CD4-positive, alpha-beta memory T cell (primary cell): ENCODE measurements around the gene AMN. TPM values are rescaled to one million over a fixed set of nuclear protein-coding genes. Genes with fewer than 3 reads are reported as not detected.
A peak's percentile ranks its signal among the peaks of the same experiment; 100 is the strongest.

Experiments
- CTCF ChIA-PET: fragments of 350-600 bp; sonication (Branson Sonifier 250); formaldehyde crosslinking; loops from one replicate; lab custom pipeline; 2021; ENCODE audit warnings: inconsistent platforms; ENCODE audit not compliant: partially characterized antibody; lab: Charles Lee
- POLR2A ChIA-PET: fragments of 350-600 bp; sonication (Branson Sonifier 250); formaldehyde crosslinking; loops from one replicate; lab custom pipeline; 2021; ENCODE audit not compliant: partially characterized antibody; lab: Charles Lee
- DNase-seq, 5 donors: peaks; one replicate each; pipeline versions ENCODE4 v3.0.0 to v3.0.0-alpha.2; 2020 to 2022; ENCODE audit warnings: mixed read lengths in 1 of 5
- H3K27ac ChIP-seq: one replicate; pipeline ENCODE4 v1.7.0; 2013; ENCODE audit warnings: low read depth, low read length
- H3K27me3 ChIP-seq: 2 replicates; pipeline ENCODE4 v1.7.0; 2013; ENCODE audit warnings: mild to moderate bottlenecking, low read length, moderate library complexity; ENCODE audit not compliant: insufficient read depth
- H3K36me3 ChIP-seq: 2 replicates; pipeline ENCODE4 v1.7.0; 2013; ENCODE audit warnings: mild to moderate bottlenecking, low read length, moderate library complexity; ENCODE audit not compliant: insufficient read depth
- H3K4me1 ChIP-seq: 2 replicates; pipeline ENCODE4 v1.7.0; 2013; ENCODE audit warnings: mild to moderate bottlenecking, low read length, moderate library complexity; ENCODE audit not compliant: insufficient read depth
- H3K4me3 ChIP-seq, 2 donors: one replicate each; pipeline ENCODE4 v1.7.0; 2013; ENCODE audit warnings: low read length in 2 of 2, mild to moderate bottlenecking in 1 of 2
- H3K9me3 ChIP-seq, 2 donors: one replicate each; pipeline ENCODE4 v1.7.0; 2013; ENCODE audit warnings: low read length in 2 of 2, control low read depth in 1 of 2; ENCODE audit not compliant: control insufficient read depth in 1 of 2
- H3K27ac Mint-ChIP-seq, 7 donors: one replicate each; pipeline ENCODE4 v1.8.0; 2020 to 2021; ENCODE audit warnings: mixed read lengths in 7 of 7, mild to moderate bottlenecking in 6 of 7, inconsistent platforms in 3 of 7, moderate library complexity in 3 of 7
- H3K27me3 Mint-ChIP-seq, 2 donors: one replicate each; pipeline ENCODE4 v1.8.0; 2020 to 2021; ENCODE audit warnings: mixed read lengths in 2 of 2
- H3K36me3 Mint-ChIP-seq, 2 donors: one replicate each; pipeline ENCODE4 v1.8.0; 2020 to 2021; ENCODE audit warnings: mixed read lengths in 2 of 2, inconsistent platforms in 1 of 2, mild to moderate bottlenecking in 1 of 2
- H3K4me1 Mint-ChIP-seq, 4 donors: one replicate each; pipeline ENCODE4 v1.8.0; 2020 to 2021; ENCODE audit warnings: mixed read lengths in 4 of 4, mild to moderate bottlenecking in 1 of 4
- H3K4me3 Mint-ChIP-seq, 8 donors: one replicate each; pipeline ENCODE4 v1.8.0; 2020 to 2021; ENCODE audit warnings: mixed read lengths in 8 of 8, mild to moderate bottlenecking in 7 of 8, moderate library complexity in 6 of 8, inconsistent platforms in 3 of 8
- H3K9me3 Mint-ChIP-seq, 8 donors: one replicate each; pipeline ENCODE4 v1.8.0; 2020 to 2021; ENCODE audit warnings: mixed read lengths in 8 of 8, mild to moderate bottlenecking in 5 of 8, inconsistent platforms in 3 of 8, moderate library complexity in 1 of 8
- intact Hi-C: fragments of 100-400 bp; cut with micrococcal nuclease; formaldehyde crosslinking; loops from one replicate; pipeline ENCODE4 v1.15.1; 2023
- polyA plus RNA-seq, 2 donors: library from polyadenylated mRNA; unstranded; fragments of 300-500 nt; fragmentation: Illumina TruSeq; gene quantifications; one replicate each; pipeline ENCODE4 v1.2.3, GENCODE V29; 2021
- total RNA-seq, 2 experiments: library from RNA; stranded (reverse); gene quantifications; one replicate each; pipeline ENCODE4 v1.2.3, GENCODE V29; 2021

AMN gene
- total and polyA plus RNA-seq, 4 experiments from 2014 or later, result 0.77 to 7.1 (median 3.6) TPM

GRCh38 chr14:102928412-102929240 is 6.2 kb downstream of the AMN start:
- Mint-ChIP-seq H3K36me3 (no peaks in the 10 kb centered on the region), H3K27ac (peak overlapping the region in 5 of 7 donors; percentile 13 to 88 (median 42)), H3K27me3 (peaks cover 7 to 10% of the 10 kb centered on the region in 2 donors), H3K4me3 (peak overlapping the region; percentile 75 to 85 (median 82)), H3K4me1 (peaks cover 3 to 27% (median 13%) of the 10 kb centered on the region in 4 donors), H3K9me3 (no peaks in the 10 kb centered on the region)
- POLR2A ChIA-PET, result no interaction called here
- CTCF ChIA-PET, result no interaction called here
- Histone ChIP-seq H3K9me3 (no peaks in the 10 kb centered on the region), H3K36me3 (no peaks in the 10 kb centered on the region), H3K4me1 (peaks cover 27% of the 10 kb centered on the region), H3K27me3 (peaks cover 15% of the 10 kb centered on the region), H3K4me3 (peak overlapping the region in 1 of 2 donors; percentile 54), H3K27ac (peak overlapping the region; percentile 18)
- intact Hi-C loops, result no loop called here
- DNase-seq, result peak; percentile 70 to 83 (median 76)

GRCh38 chr14:102929241-102930137 is 7.0 kb downstream of the AMN start:
- no peak for DNase-seq
- H3K27me3 Mint-ChIP-seq, result peaks cover 7 to 10% of the 10 kb centered on the region in 2 donors
- peak overlapping the region in 6 of 8 donors; percentile 9 to 76 (median 34) for H3K4me3 Mint-ChIP-seq
- peak overlapping the region in 1 of 2 donors; percentile 54 for H3K4me3 ChIP-seq
- H3K27me3 ChIP-seq, result peaks cover 10% of the 10 kb centered on the region
- H3K9me3 ChIP-seq, result no peaks in the 10 kb centered on the region
- peaks cover 3 to 20% (median 9%) of the 10 kb centered on the region in 4 donors for H3K4me1 Mint-ChIP-seq
- H3K27ac ChIP-seq, result no peak overlapping the region
- H3K27ac Mint-ChIP-seq, result no peak overlapping the region
- peaks cover 18% of the 10 kb centered on the region for H3K4me1 ChIP-seq
- H3K9me3 Mint-ChIP-seq, result no peaks in the 10 kb centered on the region
- intact Hi-C loops, result no loop called here
- H3K36me3 ChIP-seq, result no peaks in the 10 kb centered on the region
- ChIA-PET POLR2A (interaction anchor here (1.3 kb wide), 1 partner anchor 20 kb away, joined by 4 read pairs; no protein-coding TSS in a partner anchor), CTCF (no interaction called here)
- no peaks in the 10 kb centered on the region for H3K36me3 Mint-ChIP-seq

- peaks cover 3 to 20% (median 8%) of the 10 kb centered on the region in 4 donors for H3K4me1 Mint-ChIP-seq
- Histone ChIP-seq H3K36me3 (no peaks in the 10 kb centered on the region), H3K27me3 (peaks cover 10% of the 10 kb centered on the region), H3K27ac (no peak overlapping the region), H3K9me3 (no peaks in the 10 kb centered on the region), H3K4me1 (peaks cover 15% of the 10 kb centered on the region), H3K4me3 (no peak overlapping the region)
- no peak overlapping the region for H3K27ac Mint-ChIP-seq
- no peaks in the 10 kb centered on the region for H3K36me3 Mint-ChIP-seq
- DNase-seq, result no peak
- H3K4me3 Mint-ChIP-seq, result no peak overlapping the region
- H3K9me3 Mint-ChIP-seq, result no peaks in the 10 kb centered on the region
- intact Hi-C loops, result no loop called here
- ChIA-PET CTCF (no interaction called here), POLR2A (interaction anchor here (1.3 kb wide), 1 partner anchor 19 kb away, joined by 4 read pairs; no protein-coding TSS in a partner anchor)
- peaks cover 7 to 10% of the 10 kb centered on the region in 2 donors for H3K27me3 Mint-ChIP-seq
These were observed 7.8 kb downstream of the AMN start for GRCh38 chr14:102930138-102930752.

- Histone ChIP-seq H3K4me3 (no peak overlapping the region), H3K9me3 (no peaks in the 10 kb centered on the region), H3K27me3 (peaks cover 10% of the 10 kb centered on the region), H3K36me3 (no peaks in the 10 kb centered on the region), H3K27ac (no peak overlapping the region), H3K4me1 (peaks cover 15% of the 10 kb centered on the region)
- Mint-ChIP-seq H3K36me3 (no peaks in the 10 kb centered on the region), H3K4me1 (peaks cover 3 to 15% (median 5%) of the 10 kb centered on the region in 4 donors), H3K27ac (no peak overlapping the region), H3K9me3 (no peaks in the 10 kb centered on the region), H3K4me3 (peak overlapping the region in 3 of 8 donors; percentile 25 to 46 (median 32)), H3K27me3 (peaks cover 5 to 7% of the 10 kb centered on the region in 2 donors)
- DNase-seq, result no peak
- POLR2A ChIA-PET, result interaction anchor here (1.3 kb wide), 1 partner anchor 18 kb away, joined by 4 read pairs; no protein-coding TSS in a partner anchor
- intact Hi-C loops, result no loop called here
- CTCF ChIA-PET, result no interaction called here
These were observed 8.5 kb downstream of the AMN start for GRCh38 chr14:102930753-102931579.

GRCh38 chr14:102931580-102932285 is 9.3 kb downstream of the AMN start:
- DNase-seq, result no peak

More at GRCh38 chr14:102931580-102932285, 9.3 kb downstream of the AMN start:
- Mint-ChIP-seq H3K9me3 (no peaks in the 10 kb centered on the region), H3K4me3 (peak overlapping the region in 2 of 8 donors; percentile 32 to 46), H3K4me1 (peaks cover 3 to 8% (median 4%) of the 10 kb centered on the region in 4 donors), H3K27ac (no peak overlapping the region), H3K36me3 (no peaks in the 10 kb centered on the region), H3K27me3 (peaks cover 2 to 5% of the 10 kb centered on the region in 2 donors)
- CTCF ChIA-PET, result no interaction called here
- POLR2A ChIA-PET, result no interaction called here
- H3K4me1 ChIP-seq, result peaks cover 15% of the 10 kb centered on the region
- no peak overlapping the region for H3K4me3 ChIP-seq
- intact Hi-C loops, result no loop called here
- no peaks in the 10 kb centered on the region for H3K9me3 ChIP-seq
- peaks cover 10% of the 10 kb centered on the region for H3K27me3 ChIP-seq
- no peaks in the 10 kb centered on the region for H3K36me3 ChIP-seq
- no peak overlapping the region for H3K27ac ChIP-seq
